HG02763 (cell line): ENCODE data around the gene NQO2.
"Not testable (repeated sequence)": the region's sequence is repeated elsewhere in the genome, so short reads cannot be mapped to it uniquely, and the experiment has no call there.

Source experiments
- ATAC-seq: cut with Tn5 transposase; IDR thresholded peaks from one replicate; pipeline ENCODE4 v1.9.1; 2021; ENCODE audit warnings: mild to moderate bottlenecking, moderate library complexity; ENCODE audit not compliant: unreplicated experiment

Gene NQO2

GRCh38 chr6:2988426-2989331 lies 11.0 kb upstream of the NQO2 start:
- peak; percentile 65 for ATAC-seq

DNA sequence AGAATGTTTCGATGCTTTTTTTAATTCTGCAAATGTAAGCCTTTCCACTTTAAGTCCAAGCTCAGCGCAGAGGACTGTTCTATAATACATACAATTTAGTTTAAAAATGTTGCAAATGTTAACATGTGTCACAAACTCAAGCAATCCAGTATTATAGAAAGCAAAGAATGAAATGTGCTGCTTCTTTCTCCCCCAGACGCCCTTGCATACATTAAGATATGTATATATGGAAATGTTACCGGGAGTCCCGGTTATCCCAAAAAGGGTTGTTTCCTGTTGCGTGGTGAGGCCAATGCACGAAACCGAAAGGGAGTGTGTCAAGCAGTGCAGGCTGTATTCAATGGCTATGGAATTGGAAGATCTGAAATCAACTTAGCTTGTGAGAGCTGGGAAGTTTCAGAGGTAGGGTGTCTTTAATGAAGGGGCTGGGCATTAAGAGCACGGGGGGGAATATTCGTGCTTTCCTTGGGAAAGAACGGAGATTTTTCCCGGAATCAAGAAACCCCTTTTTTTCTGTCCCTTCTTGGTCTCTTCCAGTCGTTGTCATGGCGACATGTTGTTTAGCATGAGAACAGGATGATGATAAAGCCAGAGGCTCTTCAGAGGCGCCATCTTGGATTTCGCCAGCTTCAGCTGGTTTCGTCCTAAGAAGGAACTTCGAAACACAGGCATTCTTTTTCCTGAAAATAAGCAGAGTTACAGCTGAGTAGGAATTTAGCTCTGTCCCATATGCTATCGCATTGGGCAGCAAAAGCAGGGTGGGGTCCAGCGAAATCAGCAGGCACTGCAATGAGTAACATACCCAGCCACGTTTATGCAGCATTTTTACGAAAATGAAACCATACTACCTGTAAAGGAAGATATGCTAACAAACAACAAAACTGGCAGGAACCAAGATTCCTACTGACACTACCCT lies 10.1 kb upstream of the NQO2 start:
- peak; percentile 66 for ATAC-seq

- ATAC-seq, result no peak
These were observed 9.3 kb upstream of the NQO2 start for GRCh38 chr6:2990248-2990931.

- no peak for ATAC-seq
These were observed 8.7 kb upstream of the NQO2 start for GRCh38 chr6:2990932-2991506.

DNA sequence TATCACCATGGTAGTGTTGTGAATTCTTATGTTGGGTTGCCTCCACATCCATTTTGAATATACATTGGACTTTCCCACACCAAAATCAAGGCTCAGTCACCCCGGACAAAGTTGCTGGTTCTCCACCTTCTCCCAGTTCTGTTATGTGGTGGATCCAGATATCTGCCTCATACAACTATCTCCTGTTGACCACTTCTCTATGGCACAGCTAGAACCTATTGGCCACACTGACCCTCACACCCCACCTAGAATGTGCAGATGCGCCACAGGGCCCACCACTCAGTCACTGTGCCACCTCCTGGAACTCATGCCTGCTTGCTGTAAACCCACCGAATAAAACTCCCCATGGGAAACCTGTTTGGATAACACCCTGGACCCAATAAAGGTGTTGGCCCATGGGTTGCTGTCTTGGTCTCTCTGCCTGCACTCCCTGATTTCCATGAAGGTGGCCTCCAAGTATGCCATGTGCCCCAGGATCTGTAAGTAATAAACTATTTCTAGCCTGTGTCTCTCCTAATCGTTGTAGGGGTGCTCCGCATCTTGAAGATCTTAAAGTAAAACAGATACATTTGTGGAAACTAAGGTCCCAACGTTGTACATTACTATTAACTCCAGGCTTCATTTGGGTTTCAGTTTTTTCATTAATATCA lies 7.2 kb upstream of the NQO2 start:
- no peak for ATAC-seq

- ATAC-seq, result no peak
These were observed 5.9 kb upstream of the NQO2 start for GRCh38 chr6:2993755-2994317.

DNA sequence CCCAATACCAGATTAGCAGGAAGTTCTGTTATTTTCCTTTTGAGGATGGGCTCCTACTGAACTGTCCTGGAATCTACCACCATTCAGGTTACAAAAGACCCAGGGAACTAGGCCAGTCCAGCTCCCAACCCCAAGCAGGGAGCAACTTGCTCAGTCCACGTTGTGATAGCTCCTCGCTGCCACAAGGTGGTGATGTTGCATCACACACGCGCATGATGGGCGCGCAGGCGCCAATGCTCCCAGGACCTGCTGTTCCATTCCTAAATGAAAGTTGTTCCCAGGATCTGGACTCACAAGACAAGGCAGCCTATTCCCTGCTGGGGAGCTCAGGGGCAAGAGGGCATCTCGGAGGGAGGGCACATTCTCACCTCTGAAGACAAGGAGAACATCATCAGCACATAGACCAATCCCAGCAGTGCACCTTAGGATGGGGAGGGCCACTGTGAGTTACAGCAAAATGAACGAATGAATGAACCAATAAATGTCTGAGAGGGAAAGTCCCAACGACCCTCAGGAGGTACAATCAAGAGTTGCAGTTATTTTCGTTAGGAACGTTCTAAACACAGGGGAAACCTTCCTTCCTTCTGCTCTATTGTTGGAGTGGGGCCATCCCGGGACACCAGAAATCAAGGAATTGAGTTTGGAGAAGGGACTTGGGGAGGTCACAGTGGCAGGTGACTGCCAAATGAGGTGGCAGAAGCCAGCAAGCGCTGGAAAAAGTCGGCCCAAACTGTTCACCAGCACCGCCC lies 1.3 kb upstream of the NQO2 start:
- ATAC-seq, result not testable (repeated sequence)

DNA sequence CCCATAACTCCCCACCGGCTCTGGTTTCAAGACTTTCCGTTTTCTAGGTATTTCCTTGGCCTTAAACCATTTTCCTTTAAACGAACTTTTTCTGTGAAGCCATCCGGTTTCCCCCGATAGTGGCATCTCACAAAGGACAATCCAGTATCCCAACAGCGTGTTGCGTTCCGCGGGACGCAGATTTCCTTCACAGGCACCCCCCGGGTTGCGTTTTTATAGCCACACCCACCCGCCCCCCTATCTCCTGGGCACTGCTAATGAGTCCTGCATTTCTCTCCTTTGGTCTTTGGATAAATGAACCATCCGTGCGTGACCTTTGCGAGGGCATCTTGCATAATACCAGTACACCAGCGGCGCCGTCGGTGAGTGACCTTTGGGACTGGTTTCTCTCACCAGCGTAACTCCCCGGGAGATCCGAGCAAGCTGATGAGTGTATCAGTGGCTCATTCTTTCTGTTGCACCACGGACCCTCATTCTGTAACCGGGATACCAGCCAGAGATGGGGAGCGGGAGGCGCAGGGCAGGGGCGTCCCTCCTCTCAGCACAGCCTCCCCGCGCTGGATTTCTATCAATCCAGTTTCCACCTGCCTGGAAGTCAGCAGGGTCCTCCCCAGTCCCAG lies 586 bp upstream of the NQO2 start:
- ATAC-seq, result peak; percentile 26

- no peak for ATAC-seq
These were observed 1.6 kb downstream of the NQO2 start for GRCh38 chr6:3001146-3001772.

DNA sequence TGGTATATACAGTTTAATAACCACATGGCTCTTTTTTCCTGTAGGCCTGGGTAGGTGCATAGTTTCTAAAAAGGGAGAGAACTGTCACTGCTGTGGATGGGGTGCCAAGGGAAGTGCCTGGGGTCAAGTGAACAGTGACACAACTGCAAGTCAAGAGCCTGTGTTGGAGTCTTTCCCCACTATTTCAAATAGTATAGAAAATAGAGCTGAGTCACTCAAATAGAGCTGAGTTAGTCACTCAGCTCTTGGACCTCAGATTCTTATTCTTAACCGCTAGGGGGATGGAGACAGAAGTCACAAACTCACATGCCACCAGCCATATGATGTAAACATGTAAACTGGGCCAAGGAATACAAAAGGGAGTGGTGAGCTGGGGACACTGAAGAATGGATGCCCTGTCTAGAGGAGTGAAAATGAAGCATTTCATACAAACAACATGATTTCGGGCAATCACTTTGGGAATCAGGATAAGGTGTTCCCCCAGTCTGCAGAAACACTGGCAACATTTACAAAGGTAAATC lies 2.1 kb downstream of the NQO2 start:
- no peak for ATAC-seq

GRCh38 chr6:3003226-3003625 lies 3.5 kb downstream of the NQO2 start:
- ATAC-seq, result not testable (repeated sequence)

DNA sequence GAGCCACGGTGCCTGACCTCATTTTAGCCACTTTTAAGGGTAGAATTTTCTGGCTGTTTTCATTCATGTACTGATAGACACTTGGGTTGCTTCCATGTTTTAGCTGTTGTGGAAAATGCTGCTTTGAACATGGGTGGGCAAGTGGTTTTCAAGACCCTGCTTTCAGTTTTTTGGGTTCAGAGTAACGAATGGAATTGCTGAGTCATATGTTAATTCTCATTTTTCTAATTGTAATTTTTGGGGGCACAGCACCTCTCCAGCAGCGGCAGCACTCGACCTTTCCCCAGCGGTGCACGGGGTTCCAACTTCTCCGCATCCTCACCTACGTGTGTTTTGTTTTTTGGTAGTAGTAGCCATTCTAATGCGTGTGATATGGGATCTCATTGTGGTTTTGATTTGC lies 5.4 kb downstream of the NQO2 start:
- no peak for ATAC-seq

- ATAC-seq, result no peak
These were observed 6.2 kb downstream of the NQO2 start for GRCh38 chr6:3005874-3006273.

DNA sequence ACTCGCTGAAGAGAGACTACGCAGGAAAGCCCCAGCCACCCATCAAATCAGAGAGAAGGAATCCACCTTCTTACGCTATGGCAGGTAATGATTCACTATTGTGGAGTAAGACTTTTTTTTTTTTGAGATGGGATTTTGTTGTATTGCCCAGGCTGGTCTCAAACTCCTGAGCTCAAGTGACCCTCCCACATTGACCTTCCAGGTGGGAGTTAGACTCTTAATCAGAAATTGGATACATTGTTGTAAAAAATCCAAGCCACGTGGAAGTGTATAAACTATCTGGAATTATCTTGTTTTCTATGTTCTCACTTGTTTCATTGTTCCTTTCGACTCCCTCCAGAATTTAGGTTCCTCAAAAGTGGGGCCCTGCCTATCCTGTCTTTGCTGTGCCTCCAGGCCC lies 6.8 kb downstream of the NQO2 start:
- no peak for ATAC-seq

DNA sequence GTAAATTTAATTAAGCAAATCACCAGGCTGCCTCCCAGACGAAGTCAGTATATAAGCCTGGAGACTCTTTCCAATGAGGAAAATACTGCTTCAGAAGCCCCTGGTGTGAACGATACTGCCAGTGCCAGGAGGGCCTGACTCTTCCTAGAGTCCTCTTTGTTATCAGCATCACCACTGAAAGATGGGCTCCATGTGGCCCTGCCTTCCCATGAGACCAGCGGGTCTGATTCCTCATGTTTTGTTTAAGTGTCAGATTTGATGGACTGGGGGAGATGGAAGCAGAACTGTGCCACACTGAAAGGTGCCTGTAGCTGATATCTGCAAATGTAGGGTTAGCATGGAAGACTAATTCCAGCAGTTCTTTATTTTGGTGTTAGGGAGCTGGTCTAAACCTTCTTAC lies 7.9 kb downstream of the NQO2 start:
- no peak for ATAC-seq

- not testable (repeated sequence) for ATAC-seq
These were observed 9.1 kb downstream of the NQO2 start for GRCh38 chr6:3008712-3009265.

DNA sequence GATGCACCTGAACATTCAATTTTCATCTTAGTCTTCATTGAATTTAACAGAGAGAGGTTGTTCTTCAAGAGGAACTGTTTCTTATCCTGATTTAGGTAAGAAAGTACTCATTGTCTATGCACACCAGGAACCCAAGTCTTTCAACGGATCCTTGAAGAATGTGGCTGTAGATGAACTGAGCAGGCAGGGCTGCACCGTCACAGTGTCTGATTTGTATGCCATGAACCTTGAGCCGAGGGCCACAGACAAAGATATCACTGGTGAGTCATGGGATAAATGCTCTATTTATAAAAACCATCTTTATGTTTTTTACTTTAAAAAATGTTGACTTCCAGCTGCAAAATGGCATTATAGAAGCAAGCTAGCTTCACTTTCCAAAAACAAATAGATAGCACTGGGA lies 10.2 kb downstream of the NQO2 start:
- no peak for ATAC-seq

DNA sequence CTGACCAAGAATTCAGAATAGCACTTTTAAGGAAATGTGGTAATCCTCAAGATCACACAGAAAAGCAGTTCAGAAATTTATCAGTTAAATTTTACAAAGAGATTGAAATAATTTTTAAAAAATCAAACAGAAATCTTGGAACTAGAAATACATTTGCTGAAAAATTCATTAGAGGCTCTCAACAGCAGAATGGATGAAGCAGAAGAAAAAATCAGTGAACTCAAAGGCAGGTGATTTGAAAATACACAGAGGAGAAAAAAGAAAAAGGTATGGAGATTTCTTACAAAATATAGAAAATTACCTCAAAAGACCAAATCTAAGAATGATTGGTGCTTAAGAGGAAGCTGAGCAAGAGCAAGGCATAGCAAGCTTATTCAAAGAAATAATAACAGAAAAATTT lies 11.5 kb downstream of the NQO2 start:
- no peak for ATAC-seq
